ENCODE results near the gene CUL2.

- TF ChIP-seq ZNF174 (tag by site-specific recombination; IDR thresholded peaks at IDR 0.05) = no peak
- TF ChIP-seq ZNF302 (tag by site-specific recombination; IDR thresholded peaks at IDR 0.05; ENCODE audit: low read depth) = no peak
- no peak for TF ChIP-seq CTCF (tag by site-specific recombination; IDR thresholded peaks at IDR 0.05)
- TF ChIP-seq PRDM1 (tag by site-specific recombination; IDR thresholded peaks at IDR 0.05) = no peak
- no peak for TF ChIP-seq ZNF324 (tag by site-specific recombination; IDR thresholded peaks at IDR 0.05)
These were observed 96.4 kb downstream of the CUL2 start for GRCh38 chr10:34993782-34994181.

All from HEK293 (cell line).